CD4-positive, alpha-beta T cell treated with Interleukin-17A for 4 hours (primary cell): ENCODE measurements around the gene MRPL20.
"Not testable (repeated sequence)": the region's sequence is repeated elsewhere in the genome, so short reads cannot be mapped to it uniquely, and the experiment has no call there.

Experiments
- DNase-seq: peaks from one replicate; pipeline ENCODE4 v3.0.0-alpha.2; 2020; ENCODE audit warnings: mixed read lengths

Gene MRPL20

GRCh38 chr1:1380860-1381259, 26.2 kb downstream of the MRPL20 start:
- no peak for DNase-seq

GRCh38 chr1:1377540-1378205, 29.4 kb downstream of the MRPL20 start:
- no peak for DNase-seq

GRCh38 chr1:1376551-1377226, 30.4 kb downstream of the MRPL20 start:
- DNase-seq: no peak

- DNase-seq: peak; percentile 95
These were observed 32.0 kb downstream of the MRPL20 start, which contains the start of gene AURKAIP1 for GRCh38 chr1:1374929-1375662. TSS of gene AURKAIP1 (minus strand) at chr1:1375207. CDS start at chr1:1374756, 451 bp downstream.

GRCh38 chr1:1374589-1374928, 32.5 kb downstream of the MRPL20 start:
- no peak for DNase-seq

- DNase-seq: no peak
These were observed 33.1 kb downstream of the MRPL20 start for GRCh38 chr1:1373815-1374588.

- DNase-seq: no peak
These were observed 33.9 kb downstream of the MRPL20 start for GRCh38 chr1:1373051-1373814.

- DNase-seq: peak; percentile 86
These were observed 35.1 kb downstream of the MRPL20 start for GRCh38 chr1:1371746-1372711.

- DNase-seq: peak; percentile 45
These were observed 35.7 kb downstream of the MRPL20 start for GRCh38 chr1:1371364-1371745.

GRCh38 chr1:1370771-1371300, 36.3 kb downstream of the MRPL20 start:
- no peak for DNase-seq

GRCh38 chr1:1370094-1370493, 37.0 kb downstream of the MRPL20 start:
- DNase-seq: not testable (repeated sequence)

- no peak for DNase-seq
These were observed 39.8 kb downstream of the MRPL20 start for GRCh38 chr1:1367315-1367714.

- no peak for DNase-seq
These were observed 40.4 kb downstream of the MRPL20 start for GRCh38 chr1:1366699-1367066.

GRCh38 chr1:1365875-1366698, 41.0 kb downstream of the MRPL20 start:
- no peak for DNase-seq

- no peak for DNase-seq
These were observed 42.8 kb downstream of the MRPL20 start for GRCh38 chr1:1364266-1364665.

- no peak for DNase-seq
These were observed 45.1 kb downstream of the MRPL20 start for GRCh38 chr1:1361982-1362423.

- DNase-seq: no peak
These were observed 45.7 kb downstream of the MRPL20 start for GRCh38 chr1:1361233-1361981.

- no peak for DNase-seq
These were observed 46.5 kb downstream of the MRPL20 start for GRCh38 chr1:1360506-1361169.
